ENCODE measurements around the gene MYL5.

GRCh38 chr4:722169-722725 is 47.9 kb downstream of the MYL5 start:
- no peak for TF ChIP-seq CTCF (IDR thresholded peaks at IDR 0.05)
- no peak for TF ChIP-seq EP300 (IDR thresholded peaks at IDR 0.05)
- TF ChIP-seq POLR2A (IDR thresholded peaks at IDR 0.05) = no peak
